Measurements from ENCODE around the gene MCL1. TPM values are rescaled to one million over a fixed set of nuclear protein-coding genes. Genes with fewer than 3 reads are reported as not detected.
A peak's percentile ranks its signal among the peaks of the same experiment; 100 is the strongest.

The MCL1 gene
- total and polyA plus RNA-seq, 10 of the 15 experiments (the other 5 are each of a cell fraction or from before 2014, with no cell fraction given) = 18.1 to 148 (median 86.4) TPM

GRCh38 chr1:150567717-150568593 is 11.5 kb downstream of the MCL1 start (continued):
- TF ChIP-seq, protein P1, sequence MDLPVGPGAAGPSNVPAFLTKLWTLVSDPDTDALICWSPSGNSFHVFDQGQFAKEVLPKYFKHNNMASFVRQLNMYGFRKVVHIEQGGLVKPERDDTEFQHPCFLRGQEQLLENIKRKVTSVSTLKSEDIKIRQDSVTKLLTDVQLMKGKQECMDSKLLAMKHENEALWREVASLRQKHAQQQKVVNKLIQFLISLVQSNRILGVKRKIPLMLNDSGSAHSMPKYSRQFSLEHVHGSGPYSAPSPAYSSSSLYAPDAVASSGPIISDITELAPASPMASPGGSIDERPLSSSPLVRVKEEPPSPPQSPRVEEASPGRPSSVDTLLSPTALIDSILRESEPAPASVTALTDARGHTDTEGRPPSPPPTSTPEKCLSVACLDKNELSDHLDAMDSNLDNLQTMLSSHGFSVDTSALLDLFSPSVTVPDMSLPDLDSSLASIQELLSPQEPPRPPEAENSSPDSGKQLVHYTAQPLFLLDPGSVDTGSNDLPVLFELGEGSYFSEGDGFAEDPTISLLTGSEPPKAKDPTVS (IDR thresholded peaks at IDR 0.05; ENCODE audit: low read depth, low read length) = no peak
- TF ChIP-seq, protein P2, sequence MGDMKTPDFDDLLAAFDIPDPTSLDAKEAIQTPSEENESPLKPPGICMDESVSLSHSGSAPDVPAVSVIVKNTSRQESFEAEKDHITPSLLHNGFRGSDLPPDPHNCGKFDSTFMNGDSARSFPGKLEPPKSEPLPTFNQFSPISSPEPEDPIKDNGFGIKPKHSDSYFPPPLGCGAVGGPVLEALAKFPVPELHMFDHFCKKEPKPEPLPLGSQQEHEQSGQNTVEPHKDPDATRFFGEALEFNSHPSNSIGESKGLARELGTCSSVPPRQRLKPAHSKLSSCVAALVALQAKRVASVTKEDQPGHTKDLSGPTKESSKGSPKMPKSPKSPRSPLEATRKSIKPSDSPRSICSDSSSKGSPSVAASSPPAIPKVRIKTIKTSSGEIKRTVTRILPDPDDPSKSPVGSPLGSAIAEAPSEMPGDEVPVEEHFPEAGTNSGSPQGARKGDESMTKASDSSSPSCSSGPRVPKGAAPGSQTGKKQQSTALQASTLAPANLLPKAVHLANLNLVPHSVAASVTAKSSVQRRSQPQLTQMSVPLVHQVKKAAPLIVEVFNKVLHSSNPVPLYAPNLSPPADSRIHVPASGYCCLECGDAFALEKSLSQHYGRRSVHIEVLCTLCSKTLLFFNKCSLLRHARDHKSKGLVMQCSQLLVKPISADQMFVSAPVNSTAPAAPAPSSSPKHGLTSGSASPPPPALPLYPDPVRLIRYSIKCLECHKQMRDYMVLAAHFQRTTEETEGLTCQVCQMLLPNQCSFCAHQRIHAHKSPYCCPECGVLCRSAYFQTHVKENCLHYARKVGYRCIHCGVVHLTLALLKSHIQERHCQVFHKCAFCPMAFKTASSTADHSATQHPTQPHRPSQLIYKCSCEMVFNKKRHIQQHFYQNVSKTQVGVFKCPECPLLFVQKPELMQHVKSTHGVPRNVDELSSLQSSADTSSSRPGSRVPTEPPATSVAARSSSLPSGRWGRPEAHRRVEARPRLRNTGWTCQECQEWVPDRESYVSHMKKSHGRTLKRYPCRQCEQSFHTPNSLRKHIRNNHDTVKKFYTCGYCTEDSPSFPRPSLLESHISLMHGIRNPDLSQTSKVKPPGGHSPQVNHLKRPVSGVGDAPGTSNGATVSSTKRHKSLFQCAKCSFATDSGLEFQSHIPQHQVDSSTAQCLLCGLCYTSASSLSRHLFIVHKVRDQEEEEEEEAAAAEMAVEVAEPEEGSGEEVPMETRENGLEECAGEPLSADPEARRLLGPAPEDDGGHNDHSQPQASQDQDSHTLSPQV (IDR thresholded peaks at IDR 0.05) = no peak
- TF ChIP-seq ZNF217 (IDR thresholded peaks at IDR 0.05) = no peak
- TF ChIP-seq, protein P3, sequence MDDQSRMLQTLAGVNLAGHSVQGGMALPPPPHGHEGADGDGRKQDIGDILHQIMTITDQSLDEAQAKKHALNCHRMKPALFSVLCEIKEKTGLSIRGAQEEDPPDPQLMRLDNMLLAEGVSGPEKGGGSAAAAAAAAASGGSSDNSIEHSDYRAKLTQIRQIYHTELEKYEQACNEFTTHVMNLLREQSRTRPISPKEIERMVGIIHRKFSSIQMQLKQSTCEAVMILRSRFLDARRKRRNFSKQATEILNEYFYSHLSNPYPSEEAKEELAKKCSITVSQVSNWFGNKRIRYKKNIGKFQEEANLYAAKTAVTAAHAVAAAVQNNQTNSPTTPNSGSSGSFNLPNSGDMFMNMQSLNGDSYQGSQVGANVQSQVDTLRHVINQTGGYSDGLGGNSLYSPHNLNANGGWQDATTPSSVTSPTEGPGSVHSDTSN (IDR thresholded peaks at IDR 0.05; ENCODE audit: insufficient replicate concordance, low read depth, low read length) = peak; percentile 26
